GM18498 (cell line): ENCODE data around the gene PTCRA.
"Not testable (repeated sequence)": the region's sequence is repeated elsewhere in the genome, so short reads cannot be mapped to it uniquely, and the experiment has no call there.

ENCODE experiments used
- ATAC-seq: cut with Tn5 transposase; IDR thresholded peaks from one replicate; pipeline ENCODE4 v1.9.1; 2021; ENCODE audit warnings: mild to moderate bottlenecking, moderate library complexity; ENCODE audit not compliant: unreplicated experiment

Gene PTCRA

DNA sequence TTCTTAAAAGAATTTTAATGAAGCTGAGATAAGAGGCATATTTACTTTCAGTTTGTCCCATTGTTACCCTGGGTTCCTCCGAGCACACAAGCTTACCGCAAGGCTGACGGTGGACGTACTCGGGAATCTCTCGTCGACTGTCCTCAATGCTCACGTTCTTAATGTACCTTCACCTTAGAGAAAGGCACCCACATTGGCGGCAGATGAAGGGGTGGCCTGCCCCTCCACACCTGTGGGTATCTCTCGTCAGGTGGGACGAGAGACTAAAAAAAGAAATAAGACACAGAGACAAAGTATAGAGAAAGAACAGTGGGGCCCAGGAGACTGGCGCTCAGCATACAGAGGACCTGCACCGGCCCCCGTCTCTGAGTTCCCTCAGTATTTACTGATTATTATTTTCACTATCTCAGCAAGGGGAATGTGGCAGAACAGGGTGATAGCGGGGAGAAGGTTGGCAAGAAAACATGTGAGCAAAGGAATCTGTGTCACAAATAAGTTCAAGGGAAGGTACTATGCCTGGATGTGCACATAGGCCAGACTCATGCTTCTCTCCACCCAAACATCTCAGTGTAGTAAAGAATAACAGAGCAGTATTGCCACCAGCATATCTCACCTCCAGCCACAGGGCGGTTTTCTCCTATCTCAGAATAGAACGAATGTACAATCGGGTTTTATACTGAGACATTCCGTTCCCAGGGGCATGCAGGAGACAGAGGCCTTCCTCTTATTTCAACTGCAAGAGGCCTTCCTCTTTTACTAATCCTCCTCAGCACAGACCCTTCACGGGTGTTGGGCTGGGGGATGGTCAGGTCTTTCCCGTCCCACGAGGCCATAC, 13.2 kb upstream of the PTCRA start:
- not testable (repeated sequence) for ATAC-seq

DNA sequence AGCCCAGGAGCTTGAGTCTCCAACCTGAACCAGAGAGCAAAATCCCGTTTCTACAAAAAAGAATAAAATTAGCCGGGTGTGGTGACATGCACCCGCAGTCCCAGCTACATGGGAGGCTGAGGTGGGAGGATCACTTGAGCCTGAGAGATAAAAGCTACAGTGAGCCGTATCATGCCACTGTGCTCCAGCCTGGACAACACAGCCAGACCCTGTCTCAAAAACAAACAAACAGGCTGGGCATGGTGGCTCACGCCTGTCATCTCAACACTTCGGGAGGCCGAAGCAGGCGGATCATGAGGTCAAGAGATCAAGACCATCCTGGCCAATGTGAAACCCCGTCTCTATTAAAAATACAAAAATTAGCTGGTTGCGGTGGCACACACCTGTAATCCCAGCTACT, 11.4 kb upstream of the PTCRA start:
- no peak for ATAC-seq

DNA sequence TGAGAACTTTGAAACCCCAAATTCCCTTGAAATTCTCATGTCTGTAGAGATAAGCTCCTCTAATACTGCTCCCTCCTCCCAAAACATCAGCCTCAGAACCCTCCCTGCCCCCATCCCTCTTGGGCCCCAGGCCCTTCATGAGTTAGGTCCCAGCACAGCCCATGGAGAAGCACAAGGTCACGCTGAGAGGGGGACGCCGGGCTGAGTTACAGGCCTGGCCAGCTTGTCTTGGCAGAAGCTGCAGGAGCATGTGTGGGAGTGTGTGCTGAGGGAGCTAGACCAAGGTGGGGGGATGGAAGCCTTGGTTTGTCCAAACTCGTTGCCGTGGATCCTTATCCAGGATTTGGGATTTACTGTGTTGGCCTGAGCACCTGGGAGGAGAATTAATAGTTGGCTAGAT, 8.5 kb upstream of the PTCRA start:
- no peak for ATAC-seq

DNA sequence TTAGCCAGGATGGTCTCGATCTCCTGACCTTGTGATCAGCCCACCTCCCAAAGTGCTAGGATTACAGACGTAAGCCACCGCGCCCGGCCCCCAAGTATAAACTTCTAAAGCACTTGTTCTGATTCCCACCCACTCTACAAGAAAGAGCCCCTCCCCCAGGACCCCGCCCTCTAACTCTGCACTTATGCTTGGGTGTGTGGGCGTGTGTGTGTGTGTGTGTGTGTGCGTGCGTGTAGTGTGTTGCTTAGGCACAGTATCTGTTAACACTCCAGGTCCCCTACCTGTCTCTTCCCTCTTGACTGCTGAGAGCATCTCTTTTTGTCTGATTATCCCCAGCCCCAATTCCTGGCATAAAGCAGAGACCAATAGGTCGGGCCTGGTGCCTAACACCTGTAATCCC, 6.0 kb upstream of the PTCRA start:
- no peak for ATAC-seq

DNA sequence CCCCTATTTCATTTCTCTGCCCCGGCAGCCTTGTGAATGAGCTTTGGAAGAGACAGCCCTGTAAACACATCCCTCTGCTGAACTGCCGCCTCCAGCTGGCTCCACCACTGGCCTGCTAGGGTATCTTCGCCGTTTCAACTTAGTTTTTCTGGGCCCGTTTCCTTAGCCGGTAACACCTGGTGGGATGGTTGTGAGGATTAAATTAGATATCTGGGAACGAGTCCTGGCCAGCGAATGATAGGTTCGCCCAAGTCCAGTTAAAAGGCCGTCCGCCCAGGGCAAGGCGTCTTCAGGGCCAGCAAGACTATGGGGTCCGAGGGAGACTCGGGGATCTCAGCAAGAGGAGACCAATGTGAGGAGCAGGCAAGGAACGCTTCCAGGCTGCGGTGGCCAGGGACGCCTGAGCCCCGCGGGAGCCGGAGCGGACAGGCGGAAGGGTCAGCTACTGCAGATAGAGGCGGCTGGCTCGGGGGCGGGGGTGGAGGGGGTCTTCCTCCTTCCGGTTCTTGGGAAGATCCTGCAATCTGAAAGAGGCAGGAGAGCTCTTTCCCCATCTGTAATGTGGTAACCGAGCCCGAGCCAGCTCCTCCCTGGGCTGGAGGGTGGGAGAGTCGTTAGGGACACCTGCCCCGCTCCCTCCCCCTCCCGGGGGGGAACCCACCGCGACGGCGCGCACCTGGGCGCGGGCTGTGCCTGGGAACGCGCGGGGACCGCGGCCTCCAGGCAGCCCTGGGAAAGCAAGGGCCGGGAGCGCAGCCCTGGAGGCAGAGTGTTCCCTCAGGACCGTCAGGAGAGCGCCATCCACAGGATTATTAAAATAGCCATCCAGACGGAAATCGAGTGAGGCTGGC, 4.5 kb upstream of the PTCRA start:
- ATAC-seq, result no peak

DNA sequence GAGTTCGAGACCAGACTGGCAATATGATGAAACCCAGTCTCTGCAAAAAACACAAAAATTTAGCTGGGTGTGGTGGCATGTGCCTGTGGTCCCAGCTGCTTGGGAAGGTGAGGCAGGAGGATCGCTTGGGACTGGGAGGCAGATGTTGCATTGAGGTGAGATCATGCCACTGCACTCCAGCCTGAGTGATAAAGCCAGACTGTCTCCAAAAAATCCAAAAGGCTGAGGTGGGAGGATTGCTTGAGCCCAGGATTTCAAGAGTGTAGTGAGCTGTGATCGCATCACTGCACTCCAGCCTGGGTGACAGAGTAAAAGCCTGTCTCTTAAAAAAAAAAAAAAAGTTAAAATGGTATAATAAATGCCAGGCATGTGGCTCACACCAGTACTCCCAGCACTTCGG, 1.3 kb upstream of the PTCRA start:
- no peak for ATAC-seq

DNA sequence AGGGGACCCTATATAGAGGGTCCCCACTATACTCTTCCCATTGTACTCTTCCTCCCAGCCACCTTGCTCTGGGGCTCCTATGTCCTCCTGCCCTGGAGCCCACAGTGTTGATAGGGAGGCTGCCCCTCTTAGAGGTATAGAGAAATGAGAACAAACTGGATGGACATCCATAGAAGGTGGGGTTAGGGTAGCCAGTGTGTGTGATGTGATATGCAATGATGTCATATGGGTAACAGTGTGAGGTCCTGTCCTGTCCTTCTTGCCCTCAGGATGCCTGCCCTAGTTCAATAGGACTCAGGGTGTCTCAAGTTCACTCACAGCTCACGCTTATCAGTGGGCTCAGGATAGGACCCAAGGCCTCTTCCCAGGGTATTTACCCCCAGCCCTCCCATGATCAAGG, 435 bp downstream of the PTCRA start:
- ATAC-seq, result no peak

DNA sequence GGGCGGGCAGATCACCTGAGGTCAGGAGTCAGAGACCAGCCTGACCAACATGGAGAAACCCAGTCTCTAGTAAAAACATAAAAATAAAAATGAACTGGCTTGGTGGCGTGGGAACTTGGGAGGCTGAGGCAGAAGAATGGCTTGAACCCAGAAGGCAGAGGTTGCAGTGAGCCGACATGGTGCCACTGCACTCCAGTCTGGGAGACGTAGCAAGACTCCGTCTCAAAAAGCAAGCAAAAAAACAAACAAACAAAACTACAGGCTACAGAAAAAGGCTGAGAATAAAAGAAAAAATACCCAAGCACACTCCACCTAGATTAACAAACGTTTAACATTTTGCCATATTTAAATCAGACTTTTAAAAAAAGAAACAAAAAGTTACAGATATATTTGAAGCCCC, 5.9 kb downstream of the PTCRA start:
- ATAC-seq, result no peak

DNA sequence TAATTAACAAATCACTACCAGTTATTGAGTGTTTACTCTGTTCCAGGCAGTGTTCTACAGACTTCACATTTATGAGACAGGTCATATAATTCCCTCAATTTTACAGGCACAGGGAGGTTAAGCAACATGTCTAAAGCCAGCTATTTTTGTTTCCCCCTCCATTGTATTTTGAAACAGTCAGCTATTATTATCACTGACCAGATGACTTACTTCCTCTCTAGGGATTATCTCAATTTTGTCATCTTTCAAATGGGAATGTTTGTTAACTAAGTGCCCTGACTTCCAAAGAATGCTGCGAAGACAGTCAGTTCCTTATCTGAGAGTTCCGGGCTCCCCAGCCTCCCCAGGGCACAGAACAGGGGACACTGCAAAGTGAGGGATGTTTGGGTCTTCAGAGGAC, 7.8 kb downstream of the PTCRA start:
- no peak for ATAC-seq

DNA sequence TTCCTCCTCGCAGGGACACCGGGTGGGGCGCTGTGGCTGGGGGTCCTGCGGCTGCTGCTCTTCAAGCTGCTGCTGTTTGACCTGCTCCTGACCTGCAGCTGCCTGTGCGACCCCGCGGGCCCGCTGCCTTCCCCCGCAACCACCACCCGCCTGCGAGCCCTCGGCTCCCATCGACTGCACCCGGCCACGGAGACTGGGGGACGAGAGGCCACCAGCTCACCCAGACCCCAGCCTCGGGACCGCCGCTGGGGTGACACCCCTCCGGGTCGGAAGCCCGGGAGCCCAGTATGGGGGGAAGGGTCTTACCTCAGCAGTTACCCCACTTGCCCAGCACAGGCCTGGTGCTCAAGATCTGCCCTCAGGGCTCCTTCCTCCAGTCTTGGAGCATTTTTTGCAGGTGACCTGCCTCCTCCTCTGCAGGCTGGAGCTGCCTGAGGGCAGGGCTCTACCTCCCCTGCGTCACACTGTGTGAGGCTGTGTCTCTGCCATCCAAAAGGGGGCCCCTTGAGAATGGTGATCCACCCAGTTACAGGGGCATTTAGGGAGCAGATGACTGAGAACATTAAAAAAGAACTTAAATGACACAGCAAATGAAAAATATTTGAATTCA, 9.5 kb downstream of the PTCRA start:
- no peak for ATAC-seq

DNA sequence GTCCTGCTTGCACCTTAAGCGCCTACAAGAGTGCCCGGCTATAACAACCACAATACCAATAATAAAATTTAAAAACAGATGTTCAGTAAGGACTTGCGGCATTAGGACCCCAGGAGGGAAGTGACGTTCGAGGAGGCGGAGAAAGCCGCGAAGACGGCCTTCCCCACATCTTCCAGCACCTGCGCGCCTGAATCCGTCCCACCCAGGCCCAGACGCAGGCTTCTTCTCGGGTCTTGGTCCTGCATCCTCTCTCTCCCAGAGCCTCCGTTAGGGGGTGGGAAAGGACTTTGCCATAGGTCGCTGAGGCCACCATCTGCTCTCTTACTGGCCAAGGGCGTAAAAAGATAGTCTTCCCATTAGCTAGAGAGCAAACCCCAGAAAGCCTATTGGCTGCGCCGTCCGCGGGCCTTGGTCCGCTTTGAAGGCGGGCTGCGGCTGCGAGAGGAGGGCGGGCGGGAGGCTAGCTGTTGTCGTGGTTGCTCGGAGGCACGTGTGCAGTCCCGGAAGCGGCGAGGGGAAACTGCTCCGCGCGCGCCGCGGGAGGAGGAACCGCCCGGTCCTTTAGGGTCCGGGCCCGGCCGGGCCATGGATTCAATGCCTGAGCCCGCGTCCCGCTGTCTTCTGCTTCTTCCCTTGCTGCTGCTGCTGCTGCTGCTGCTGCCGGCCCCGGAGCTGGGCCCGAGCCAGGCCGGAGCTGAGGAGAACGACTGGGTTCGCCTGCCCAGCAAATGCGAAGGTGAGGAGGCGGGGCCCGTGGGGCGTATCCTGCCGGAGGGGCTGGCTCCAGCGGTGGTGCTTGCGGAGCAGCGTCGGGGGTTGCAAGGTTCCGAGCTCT, 13.3 kb downstream of the PTCRA start, which contains the start of gene CNPY3:
Gene CNPY3, plus strand, starts transcription at position 495 of the 835 bp plus-strand sequence. Its CDS starts 91 bp downstream, at position 586.
- ATAC-seq, result peak; percentile 78

DNA sequence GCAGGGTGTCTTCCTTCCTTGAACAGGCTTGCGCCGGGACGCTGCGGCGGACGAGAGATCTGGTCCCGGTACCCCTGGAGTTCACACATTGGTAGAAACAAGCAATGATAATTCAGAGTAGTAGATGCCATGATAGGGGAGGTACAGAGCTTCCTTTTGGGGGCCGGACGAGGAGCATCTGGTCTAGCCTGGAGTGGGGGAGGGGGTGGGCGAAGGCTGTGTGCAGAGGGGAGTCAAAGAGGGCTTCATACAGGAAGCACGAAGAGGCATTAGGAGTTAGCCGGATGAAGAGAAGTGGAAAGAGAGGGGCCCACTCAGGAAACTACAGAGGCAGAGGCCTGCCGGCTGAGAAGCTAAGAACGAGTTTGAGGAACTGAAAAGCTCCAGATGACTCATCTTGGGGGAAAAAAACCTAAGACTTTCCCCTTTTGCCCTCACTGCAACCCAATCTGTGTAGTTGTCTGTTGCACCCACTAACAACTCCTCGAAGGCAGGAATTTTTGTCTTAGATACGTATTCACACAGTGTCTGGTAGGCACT, 14.0 kb downstream of the PTCRA start:
- peak; percentile 52 for ATAC-seq

DNA sequence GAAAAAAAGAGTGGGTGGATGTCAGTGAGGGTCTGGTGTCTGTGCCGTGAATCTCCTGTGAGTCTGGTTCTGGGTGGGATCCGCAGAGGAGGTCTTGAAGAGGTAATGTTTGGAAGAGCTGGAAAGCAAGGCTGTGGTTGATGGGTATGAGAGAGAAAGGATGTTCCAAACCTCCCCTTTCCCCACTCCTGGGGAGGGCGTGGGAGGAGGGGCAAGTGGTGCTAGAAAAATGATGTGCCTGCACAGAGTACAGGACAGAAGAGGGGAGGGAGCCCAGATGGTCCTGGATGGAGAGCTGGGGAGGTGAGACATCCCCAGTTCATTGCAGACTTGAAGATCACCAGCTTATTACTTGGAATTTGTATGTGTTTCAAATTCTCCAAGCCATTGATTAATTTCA, 16.6 kb downstream of the PTCRA start:
- ATAC-seq, result no peak

DNA sequence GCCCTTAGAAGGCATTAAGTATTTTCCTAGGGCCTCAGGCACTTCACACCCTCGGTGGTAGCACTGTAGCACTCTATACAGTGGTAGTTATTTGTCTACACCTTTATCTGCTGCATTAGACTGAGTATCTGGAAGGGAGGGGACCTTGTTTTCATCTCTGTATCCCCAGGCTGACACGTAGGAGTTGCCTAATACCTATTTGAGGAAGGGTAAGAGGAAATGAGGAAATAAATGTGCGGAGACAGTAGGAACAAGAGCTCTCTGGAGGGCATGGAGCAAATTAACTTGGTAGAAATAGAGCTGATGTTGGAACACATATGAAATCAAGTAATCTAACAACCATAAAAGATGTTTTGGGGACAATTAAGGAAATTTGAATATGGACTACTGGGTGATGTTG, 17.4 kb downstream of the PTCRA start:
- ATAC-seq, result no peak

DNA sequence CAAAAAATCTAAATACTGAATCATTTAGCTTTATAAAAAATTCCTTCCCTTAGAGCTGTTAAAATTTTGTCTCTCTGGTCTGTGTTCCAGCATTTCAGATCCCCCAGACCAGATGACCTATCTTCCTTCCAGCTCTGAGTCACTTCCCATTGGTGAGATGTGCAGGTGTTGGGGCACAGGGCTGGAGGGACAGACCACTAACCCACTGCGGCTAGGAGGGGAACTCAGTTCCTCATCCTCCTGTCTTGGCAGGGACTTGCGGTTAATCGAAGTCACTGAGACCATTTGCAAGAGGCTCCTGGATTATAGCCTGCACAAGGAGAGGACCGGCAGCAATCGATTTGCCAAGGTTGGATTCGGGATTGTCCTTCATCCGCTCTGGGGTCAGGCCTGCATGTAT, 19.5 kb downstream of the PTCRA start:
- no peak for ATAC-seq

DNA sequence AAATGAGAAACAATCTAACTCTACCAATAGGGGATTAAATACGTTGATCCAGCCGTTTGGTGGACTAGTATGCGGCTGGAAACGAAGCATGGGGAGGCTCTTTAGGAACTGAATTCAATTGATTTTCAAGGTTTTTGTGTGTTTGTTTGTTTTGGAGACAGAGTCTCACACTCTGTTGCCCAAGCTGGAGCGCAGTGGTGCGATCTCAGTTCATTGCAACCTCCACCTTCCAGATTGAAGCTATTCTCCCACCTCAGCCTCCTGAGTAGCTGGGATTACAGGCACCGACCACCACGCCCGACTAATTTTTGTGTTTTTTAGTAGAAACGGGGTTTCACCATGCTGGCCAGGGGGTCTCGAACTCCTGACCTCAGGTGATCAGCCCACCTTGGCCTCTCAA, 20.5 kb downstream of the PTCRA start:
- no peak for ATAC-seq

DNA sequence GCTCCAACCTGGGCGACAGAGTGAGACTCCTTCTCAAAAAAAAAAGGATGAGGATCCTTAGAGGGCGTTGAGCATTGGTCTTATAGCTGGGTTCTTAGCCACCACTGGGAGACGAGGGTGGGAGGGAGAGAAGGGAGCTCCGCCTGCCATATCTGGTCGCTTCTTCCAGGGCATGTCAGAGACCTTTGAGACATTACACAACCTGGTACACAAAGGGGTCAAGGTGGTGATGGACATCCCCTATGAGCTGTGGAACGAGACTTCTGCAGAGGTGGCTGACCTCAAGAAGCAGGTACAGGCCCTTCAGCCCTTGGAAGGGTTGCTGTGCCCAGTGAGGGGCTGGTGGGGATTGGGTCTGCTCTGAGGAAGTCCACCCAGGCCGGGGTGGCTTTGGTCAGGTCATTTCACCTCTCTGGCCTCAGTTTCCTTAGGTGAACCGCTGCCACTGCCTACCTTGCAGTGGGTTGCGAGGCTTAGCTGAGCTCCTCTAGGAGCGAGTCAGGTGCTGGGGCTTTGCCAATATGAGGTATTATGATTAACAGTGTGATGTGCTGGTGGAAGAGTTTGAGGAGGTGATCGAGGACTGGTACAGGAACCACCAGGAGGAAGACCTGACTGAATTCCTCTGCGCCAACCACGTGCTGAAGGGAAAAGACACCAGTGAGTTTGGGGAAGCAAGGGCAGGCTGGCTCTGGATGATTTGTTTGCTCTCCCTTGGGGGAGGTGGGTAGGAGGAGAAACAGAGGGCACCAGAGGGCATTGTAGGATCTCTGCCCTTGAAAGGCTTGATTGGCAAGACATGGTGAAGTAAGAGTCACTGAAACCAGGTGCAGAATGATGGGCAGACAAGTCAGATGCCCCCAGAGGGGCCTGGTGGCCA, 21.9 kb downstream of the PTCRA start:
- no peak for ATAC-seq

DNA sequence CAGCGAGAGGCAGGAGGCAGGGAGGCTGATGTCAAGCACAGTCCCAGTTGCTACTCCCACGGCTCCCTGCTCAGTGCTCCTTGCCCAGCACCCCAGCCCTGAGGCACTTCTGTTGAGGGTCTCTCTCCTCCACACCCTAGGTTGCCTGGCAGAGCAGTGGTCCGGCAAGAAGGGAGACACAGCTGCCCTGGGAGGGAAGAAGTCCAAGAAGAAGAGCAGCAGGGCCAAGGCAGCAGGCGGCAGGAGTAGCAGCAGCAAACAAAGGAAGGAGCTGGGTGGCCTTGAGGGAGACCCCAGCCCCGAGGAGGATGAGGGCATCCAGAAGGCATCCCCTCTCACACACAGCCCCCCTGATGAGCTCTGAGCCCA, 22.6 kb downstream of the PTCRA start:
- no peak for ATAC-seq

DNA sequence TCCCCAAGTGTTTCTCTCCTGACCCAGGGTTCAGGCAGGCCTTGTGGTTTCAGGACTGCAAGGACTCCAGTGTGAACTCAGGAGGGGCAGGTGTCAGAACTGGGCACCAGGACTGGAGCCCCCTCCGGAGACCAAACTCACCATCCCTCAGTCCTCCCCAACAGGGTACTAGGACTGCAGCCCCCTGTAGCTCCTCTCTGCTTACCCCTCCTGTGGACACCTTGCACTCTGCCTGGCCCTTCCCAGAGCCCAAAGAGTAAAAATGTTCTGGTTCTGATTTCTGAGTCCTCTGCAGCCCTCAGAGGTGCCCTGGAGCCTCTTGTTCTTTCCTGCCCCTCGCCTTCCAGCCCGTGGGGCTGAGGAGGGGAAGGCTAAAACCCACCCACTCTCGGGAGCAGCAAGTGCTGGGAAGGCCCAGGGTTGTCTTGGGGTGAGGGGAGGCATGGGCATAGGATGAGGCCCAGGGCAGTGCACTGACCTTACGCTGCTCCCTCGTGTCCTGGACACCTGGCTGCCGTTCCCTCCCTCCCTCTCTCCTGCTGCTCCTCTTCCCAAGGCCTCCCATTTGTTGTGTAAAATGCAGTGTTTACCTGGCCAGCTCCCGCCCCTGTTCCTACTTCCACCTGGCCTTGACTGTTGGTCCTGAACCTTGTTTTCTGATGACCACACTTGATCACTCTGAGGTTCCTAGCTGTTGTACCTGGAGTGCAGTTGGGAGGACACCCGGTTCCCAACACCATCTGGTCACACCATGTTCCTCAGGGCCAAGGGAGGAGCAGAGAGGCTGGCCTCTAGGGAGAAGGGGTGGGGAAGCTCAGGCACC, 23.3 kb downstream of the PTCRA start:
- no peak for ATAC-seq
